SK-N-MC (cell line): ENCODE data around the gene CMTM5.

Experiments used
- EZH2 ChIP-seq: fragments of 200-600 bp; sonication (generic); IDR thresholded peaks from one replicate; pipeline ENCODE4 v1.6.1; 2017; ENCODE audit warnings: antibody characterized with exemption
- FOXP2 ChIP-seq: optimal IDR thresholded peaks from 2 replicates; pipeline ENCODE3; 2011; ENCODE audit warnings: mild to moderate bottlenecking, moderate library complexity; ENCODE audit not compliant: insufficient read depth; ENCODE audit errors: extremely low read length, control extremely low read depth
- POLR2AphosphoS5 ChIP-seq: IDR thresholded peaks from 2 replicates; pipeline ENCODE4 v1.6.1; 2012; ENCODE audit warnings: mild to moderate bottlenecking, low read depth, low read length, borderline replicate concordance

- no peak for TF ChIP-seq EZH2
- no peak for TF ChIP-seq POLR2AphosphoS5
- TF ChIP-seq FOXP2: no peak
Observed at GRCh38 chr14:23362200-23362599, 14.6 kb upstream of the CMTM5 start.
